Islet precursor cell (in vitro differentiated cells): ENCODE results near the gene NANOS1.

Source experiments
- DNase-seq: peaks from one replicate; pipeline ENCODE4 v3.0.0-alpha.2; 2018

The NANOS1 gene

GRCh38 chr10:119061926-119062325, 32.4 kb downstream of the NANOS1 start:
- no peak for DNase-seq

- DNase-seq, result no peak
Observed at GRCh38 chr10:119070395-119071165, 41.1 kb downstream of the NANOS1 start.

- DNase-seq, result no peak
Observed at GRCh38 chr10:119073584-119073983, 44.1 kb downstream of the NANOS1 start.

- DNase-seq, result no peak
Observed at GRCh38 chr10:119078422-119079179, 49.1 kb downstream of the NANOS1 start.

GRCh38 chr10:119079599-119080520, 50.3 kb downstream of the NANOS1 start:
- DNase-seq, result peak; percentile 78

GRCh38 chr10:119080521-119081259, 51.2 kb downstream of the NANOS1 start, which contains the start of gene EIF3A:
Gene EIF3A (minus strand): TSS chr10:119080817. CDS start chr10:119080676, 141 bp downstream.
- peak; percentile 96 for DNase-seq
